SU-DHL-6 (cell line): Measurements from ENCODE around the gene ENTPD8.

Source experiments
- EZH2phosphoT487 ChIP-seq: fragments of 200-600 bp; sonication (generic), shearing (Covaris generic); conservative IDR thresholded peaks from 2 replicates; pipeline ENCODE4 v1.6.1; 2018; ENCODE audit warnings: mild to moderate bottlenecking, antibody characterized with exemption, low read length, moderate library complexity, mixed read lengths
- TF ChIP-seq, protein P1 (sequence below): fragments of 200-600 bp; sonication (generic); IDR thresholded peaks from one replicate; pipeline ENCODE4 v1.5.1; 2017; ENCODE audit warnings: antibody characterized with exemption, mild to moderate bottlenecking, low read length, moderate library complexity; ENCODE audit not compliant: insufficient read depth, poor library complexity, severe bottlenecking

- TF ChIP-seq, protein P1, sequence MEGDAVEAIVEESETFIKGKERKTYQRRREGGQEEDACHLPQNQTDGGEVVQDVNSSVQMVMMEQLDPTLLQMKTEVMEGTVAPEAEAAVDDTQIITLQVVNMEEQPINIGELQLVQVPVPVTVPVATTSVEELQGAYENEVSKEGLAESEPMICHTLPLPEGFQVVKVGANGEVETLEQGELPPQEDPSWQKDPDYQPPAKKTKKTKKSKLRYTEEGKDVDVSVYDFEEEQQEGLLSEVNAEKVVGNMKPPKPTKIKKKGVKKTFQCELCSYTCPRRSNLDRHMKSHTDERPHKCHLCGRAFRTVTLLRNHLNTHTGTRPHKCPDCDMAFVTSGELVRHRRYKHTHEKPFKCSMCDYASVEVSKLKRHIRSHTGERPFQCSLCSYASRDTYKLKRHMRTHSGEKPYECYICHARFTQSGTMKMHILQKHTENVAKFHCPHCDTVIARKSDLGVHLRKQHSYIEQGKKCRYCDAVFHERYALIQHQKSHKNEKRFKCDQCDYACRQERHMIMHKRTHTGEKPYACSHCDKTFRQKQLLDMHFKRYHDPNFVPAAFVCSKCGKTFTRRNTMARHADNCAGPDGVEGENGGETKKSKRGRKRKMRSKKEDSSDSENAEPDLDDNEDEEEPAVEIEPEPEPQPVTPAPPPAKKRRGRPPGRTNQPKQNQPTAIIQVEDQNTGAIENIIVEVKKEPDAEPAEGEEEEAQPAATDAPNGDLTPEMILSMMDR = no peak
- TF ChIP-seq EZH2phosphoT487 = no peak
Measured at GRCh38 chr9:137407590-137408300, 33.4 kb downstream of the ENTPD8 start.
